IPS-18c (cell line): ENCODE measurements around the gene GRK3.
"Not testable (repeated sequence)": the region's sequence is repeated elsewhere in the genome, so short reads cannot be mapped to it uniquely, and the experiment has no call there.

Experiments
- H3K4me3 ChIP-seq: 2 replicates; pipeline ENCODE4 v1.7.0; 2013; ENCODE audit warnings: low read depth, mild to moderate bottlenecking, low read length, moderate library complexity; ENCODE audit not compliant: insufficient read depth
- H3K9me3 ChIP-seq: one replicate; pipeline ENCODE4 v1.6.1; 2013; ENCODE audit warnings: mild to moderate bottlenecking, low read length, moderate library complexity; ENCODE audit not compliant: control insufficient read depth, insufficient read depth

The GRK3 gene

DNA sequence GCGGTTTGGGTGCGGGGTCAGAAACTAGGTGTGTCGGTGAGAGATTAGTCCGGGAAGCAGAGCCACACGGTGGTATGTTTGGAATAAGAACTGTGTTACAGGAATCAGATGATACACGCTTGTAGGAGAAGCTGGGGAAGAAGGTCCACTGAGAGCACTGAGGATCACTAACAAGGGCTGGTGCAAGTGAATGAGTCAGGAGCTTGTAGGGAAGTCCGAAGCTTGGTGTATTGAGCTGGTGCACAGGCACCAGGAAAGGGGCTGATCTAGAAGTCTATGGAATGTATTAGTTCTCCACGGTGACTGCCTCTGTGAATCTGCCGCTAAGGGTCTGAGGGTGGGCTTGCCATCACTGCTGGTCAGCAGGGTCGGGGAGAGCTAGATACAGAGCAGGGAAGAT is 18.8 kb upstream of the GRK3 start:
- Histone ChIP-seq H3K4me3 (no peak overlapping the region), H3K9me3 (no peaks in the 10 kb centered on the region)

DNA sequence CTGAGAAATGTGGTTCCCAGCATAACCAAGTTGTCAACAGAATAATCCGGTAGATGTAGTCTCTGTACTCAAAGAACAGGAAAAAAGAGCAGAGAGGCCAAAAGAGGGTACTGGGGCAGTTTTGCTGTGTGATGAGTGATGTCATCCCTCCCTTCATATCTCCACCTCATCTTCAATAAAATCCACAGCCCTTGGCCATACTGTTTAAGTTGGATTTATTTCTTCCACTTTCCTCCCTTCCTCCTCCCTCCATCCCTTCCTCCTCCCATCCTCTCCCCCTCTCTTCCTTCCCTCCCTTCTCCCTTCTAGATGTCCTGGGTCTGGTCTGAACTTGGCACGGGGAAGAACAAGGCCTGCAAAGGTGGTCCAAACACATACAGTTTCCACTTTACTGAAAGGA is 18.2 kb upstream of the GRK3 start:
- H3K4me3 ChIP-seq: no peak overlapping the region
- H3K9me3 ChIP-seq: no peaks in the 10 kb centered on the region

DNA sequence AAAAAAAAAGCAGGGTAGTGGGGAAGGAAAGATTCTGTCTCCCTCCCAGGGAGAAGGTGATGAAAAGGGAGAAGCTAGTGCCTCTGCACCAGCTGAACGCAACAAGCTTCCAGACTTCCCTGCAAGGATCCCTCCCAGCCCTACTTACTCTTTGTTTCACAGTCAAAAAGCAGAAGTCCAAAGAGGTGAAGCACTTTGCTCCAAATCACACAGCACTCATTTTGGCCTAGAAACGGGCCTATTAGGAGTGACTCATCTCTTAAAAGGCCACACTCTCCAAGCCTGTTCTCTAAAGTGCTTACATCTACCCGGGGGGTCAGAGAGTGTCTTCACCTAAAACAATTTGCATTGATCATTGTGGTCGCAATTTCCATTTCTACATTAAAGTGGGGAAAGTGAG is 17.7 kb upstream of the GRK3 start:
- no peaks in the 10 kb centered on the region for H3K9me3 ChIP-seq
- no peak overlapping the region for H3K4me3 ChIP-seq

DNA sequence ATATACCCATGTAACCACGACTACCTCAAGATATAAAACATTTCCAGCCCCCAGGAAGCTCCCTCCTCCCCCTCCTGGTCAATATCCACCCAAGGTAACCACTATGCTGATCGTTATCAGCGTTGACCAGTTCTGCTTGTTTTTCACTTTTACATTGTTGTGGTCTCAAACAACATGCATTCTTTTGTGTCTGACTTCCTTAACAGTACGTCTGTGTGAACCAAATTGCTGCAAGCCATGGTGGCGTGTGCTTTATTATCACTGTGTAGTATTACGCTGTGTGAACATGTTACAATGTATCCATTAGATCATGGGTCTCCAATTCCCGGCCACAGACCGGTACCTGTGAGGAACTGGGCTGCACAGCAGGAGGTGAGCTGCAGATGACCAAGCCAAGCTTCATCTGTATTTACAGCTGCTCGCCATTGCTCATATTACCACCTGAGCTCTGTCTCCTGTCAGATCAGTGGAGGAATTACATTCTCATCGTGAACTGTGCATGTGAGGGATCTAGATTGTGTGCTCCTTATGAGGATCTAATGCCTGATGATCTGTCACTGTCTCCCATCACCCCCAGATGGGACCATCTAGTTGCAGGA is 15.5 kb upstream of the GRK3 start:
- Histone ChIP-seq H3K9me3 (no peaks in the 10 kb centered on the region), H3K4me3 (no peak overlapping the region)

DNA sequence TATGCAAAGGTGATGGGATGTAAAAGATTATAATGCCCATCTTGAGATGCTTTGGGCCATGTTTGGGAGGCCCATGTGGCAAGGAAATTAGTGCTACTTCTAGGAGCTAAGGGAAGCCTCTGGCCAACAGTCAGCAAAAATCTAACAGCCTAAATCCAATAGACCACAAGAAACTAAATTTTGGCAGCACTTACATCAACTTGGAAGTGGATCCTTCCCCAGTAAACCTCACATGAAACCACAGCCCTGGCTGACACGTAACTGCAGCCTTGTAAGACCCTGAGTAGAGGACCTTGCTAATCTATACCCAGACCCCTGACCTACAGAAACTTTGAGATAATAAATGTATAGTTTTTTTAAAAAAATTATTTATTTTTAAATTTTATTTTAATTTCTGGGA is 13.1 kb upstream of the GRK3 start:
- Histone ChIP-seq H3K9me3 (no peaks in the 10 kb centered on the region), H3K4me3 (no peak overlapping the region)

DNA sequence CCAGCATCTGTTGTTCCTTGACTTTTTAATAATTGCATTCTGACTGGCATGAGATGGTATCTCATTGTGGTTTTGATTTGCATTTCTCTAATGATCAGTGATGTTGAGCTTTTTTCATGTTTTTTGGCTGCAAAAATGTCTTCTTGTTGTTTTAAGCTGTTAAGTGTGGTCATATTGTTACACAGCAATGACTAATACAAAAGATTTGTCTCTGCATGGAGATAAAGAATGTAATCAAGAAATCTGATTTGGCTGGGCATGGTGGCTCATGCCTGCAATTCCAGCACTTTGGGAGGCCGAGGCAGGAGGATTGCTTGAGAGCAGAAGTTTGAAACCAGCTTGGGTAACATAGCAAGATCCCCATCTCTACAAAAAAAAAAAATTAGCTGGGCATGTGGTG is 12.1 kb upstream of the GRK3 start:
- not testable (repeated sequence) for H3K9me3 ChIP-seq, H3K4me3 ChIP-seq

DNA sequence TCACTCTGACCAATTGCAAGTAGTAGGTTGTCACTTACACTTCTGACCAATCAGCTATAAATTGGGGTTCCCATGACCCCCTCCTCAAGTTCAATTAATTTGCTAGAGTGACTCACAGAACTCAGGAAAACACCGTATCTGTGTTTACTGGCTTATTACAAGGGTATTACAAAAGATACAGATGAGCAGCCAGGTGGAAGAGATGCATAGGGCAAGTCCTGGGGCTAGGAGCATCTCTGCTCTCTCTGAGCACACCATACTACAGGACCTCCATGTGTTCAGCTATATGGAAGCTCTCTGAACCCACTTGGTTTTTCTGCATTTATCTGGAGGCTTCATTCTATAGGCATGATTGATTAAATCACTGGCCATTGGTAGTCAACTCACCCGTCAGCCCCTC is 11.3 kb upstream of the GRK3 start:
- H3K4me3 ChIP-seq: no peak overlapping the region
- H3K9me3 ChIP-seq: no peaks in the 10 kb centered on the region

DNA sequence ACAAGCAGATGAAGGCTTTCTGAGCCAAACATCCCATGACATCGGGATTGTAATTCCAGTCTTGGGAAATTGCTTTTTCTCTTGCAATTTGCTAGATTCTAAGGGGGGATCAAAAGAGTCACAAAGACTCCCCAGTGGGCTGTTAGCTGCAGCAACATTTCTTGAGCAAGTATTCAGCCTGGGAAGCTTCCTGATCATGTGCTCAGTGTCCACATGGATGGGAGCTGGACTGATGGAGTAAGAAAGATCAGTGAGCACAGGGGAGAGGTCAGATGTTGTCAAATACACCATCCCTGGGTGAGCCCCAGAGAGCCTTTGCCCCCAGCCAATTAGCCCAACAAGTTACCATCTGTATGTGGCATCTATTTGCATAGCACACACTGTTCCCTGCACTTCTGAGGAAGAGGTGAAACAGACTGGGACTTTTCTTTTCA is 10.2 kb upstream of the GRK3 start:
- Histone ChIP-seq H3K9me3 (no peaks in the 10 kb centered on the region), H3K4me3 (no peak overlapping the region)

DNA sequence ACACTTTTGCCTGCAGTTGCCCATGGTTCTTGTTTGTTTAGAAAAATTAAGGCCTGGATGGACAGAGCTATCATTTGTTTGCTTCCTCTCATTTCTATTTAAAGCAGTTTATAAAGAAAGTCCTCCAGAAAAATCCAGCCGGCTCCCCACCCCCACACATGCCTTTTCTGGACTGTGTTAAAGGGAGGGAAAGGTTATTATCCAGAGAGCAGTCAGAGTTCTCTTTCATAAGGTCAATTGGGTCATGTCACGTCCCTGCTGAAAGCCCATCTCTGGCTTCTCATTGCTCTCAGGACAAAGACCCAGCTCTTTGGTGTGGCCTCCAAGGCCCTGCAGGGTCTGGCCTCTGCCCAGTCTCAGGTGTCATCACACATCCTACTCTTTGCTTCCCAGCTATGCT is 9.8 kb upstream of the GRK3 start:
- H3K9me3 ChIP-seq: no peaks in the 10 kb centered on the region
- H3K4me3 ChIP-seq: no peak overlapping the region

DNA sequence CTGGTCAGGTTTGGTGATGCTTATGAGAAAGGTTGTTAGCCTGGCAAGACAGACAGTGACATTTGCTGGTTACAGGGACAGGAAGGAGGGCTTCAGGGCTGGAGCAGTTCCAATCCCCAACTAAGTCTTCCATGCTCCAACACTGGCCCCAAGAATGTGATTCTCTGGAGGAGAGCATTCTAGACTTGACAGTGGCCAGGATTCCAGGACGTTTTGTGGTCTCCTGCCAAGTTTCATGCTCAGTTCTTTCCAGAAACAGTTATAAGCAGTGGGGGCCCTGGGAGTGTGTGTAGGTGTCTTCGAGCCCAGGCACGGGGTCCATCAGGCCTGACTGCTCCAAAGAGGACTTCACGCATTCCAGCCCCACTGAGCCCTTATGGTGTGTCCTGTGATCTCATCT is 8.9 kb upstream of the GRK3 start:
- no peaks in the 10 kb centered on the region for H3K9me3 ChIP-seq

DNA sequence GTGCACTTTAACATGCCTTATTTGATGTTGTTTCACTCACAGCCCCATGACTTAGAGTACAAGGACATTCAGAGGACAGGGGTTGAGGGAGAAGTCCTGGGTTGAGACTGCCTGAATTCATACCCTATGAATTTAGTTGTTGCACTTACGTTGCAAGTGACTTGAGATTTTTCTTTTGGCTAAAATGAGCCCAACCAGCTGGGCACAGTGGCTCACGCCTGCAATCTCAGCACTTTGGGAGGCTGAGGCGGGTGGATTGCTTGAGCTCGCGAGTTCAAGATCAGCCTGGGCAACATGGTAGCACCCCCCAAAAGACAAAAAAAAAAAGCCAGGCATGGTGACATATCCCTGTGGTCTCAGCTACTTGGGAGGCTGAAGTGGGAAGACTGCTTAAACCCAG is 7.3 kb upstream of the GRK3 start:
- H3K9me3 ChIP-seq: no peaks in the 10 kb centered on the region
- H3K4me3 ChIP-seq: no peak overlapping the region

More for the DNA sequence above, 8.9 kb upstream of the GRK3 start:
- H3K4me3 ChIP-seq: no peak overlapping the region

DNA sequence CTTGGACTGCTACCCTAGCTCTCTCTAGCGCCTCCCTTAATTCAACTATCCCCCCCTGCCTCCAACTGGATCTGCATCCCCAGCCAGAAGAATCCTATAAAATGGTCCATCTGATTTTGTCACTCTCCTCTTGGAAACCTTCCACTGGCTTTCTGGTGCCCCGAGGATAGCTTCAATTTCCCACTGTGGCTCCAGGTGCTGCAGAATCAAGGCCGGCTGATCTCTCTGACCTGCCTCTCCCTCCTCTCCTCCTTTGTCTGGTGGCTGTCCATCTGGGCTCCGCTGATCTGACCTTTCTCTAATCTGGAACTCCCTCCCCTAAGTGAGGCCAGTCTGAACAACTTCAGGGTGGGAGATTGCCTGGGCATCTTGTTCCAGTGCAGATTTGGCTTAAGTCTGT is 6.1 kb upstream of the GRK3 start:
- H3K9me3 ChIP-seq: no peaks in the 10 kb centered on the region

DNA sequence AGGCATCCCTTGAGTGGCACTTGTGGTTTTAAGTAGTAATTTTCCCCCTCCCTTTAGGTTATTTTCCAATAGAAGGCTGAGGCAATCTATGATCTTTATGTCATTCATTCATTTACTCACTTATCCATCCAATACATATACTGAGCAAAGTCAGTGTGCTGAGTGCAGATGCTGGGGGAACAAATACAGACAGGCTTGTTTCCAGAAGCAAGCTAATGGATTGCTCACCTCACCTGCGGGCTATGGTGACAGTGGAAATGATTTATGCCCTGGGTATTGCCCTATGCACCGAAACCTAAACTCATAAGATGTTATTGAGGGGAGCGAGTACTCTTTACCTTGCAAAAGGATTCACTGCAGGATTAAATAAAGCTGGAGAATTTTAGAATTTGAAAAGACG is 4.6 kb upstream of the GRK3 start:
- not testable (repeated sequence) for H3K9me3 ChIP-seq, H3K4me3 ChIP-seq

More for the DNA sequence above, 6.1 kb upstream of the GRK3 start:
- H3K4me3 ChIP-seq: no peak overlapping the region

DNA sequence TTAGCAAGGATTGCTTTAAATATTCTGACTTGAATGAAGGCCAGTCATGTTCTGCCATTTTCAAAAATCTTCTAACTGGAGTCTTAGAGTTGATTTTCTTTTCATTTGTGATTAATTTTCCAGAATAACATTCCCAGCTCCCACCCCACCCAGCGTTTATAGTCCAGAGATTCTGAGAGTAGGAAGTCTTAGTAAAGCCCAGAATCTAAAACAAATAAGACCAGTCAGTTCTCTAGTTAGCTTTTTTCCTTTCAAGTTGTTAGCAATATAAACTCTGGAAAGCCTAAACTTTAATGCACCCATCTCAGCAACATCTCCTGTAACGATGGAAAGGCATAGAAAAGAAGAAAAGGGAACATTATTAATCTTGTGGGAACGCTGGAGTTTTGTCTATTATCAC is 3.3 kb upstream of the GRK3 start:
- H3K9me3 ChIP-seq: not testable (repeated sequence)

DNA sequence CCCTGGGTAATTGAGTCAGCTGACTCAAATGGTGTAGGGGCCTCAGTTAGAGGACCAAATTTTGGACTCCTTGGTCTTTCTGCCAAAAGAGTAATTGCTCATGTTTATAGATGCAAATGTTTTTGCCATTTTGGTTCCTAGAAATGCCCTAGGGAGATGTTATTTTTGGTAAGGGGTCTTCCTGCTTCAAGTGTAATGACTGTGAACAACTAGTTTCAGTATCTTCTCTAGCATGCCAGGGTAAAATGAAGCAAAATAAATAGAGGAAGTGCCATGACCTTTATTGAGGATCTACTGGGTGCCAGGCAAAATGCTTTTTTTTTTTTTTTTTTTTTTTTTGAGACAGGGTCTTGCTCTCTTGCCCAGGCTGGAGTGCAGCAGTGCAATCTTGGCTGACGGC is 2.5 kb upstream of the GRK3 start:
- H3K9me3 ChIP-seq, H3K4me3 ChIP-seq: not testable (repeated sequence)

More for the DNA sequence above, 3.3 kb upstream of the GRK3 start:
- H3K4me3 ChIP-seq: not testable (repeated sequence)

DNA sequence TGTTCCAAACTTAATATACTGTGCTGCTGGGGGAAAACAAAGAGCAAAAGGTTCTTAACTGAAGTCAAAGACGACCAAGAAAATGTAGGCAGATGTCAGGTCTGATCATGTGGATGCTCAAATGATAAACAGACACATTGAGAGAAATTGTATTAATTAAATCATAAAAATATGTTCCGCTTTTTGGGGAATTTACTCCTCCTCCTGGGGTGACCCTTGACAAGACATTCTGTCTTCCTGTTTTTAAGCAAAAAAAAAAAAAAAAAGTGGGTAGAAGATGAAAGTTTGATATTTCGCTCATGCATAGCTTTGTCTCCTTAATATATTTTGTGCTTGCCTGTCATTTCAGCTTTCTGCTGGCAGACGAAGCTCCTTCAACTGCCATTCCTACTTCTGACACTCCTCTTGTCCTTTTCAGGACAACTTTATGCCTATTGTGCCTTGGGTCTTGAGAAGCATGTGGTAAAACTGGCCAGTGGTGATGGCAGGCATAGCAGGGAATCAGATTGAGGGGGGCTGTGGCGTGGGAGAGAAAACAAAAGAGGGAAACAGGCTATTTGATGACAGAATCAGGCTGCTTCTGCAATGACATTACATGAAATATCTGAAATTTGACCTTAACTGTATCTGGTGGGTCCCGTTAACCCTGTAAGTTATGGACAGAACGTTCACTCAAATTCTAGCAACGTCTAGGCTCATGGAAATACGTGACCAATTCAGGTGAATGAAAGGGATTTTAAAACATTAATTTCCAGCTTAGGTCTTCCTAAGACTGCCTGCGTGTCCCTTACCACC is 1.3 kb upstream of the GRK3 start:
- H3K4me3 ChIP-seq: peak overlapping the region; percentile 87; the same call in 1 of the 2 replicates
- H3K9me3 ChIP-seq: not testable (repeated sequence)

DNA sequence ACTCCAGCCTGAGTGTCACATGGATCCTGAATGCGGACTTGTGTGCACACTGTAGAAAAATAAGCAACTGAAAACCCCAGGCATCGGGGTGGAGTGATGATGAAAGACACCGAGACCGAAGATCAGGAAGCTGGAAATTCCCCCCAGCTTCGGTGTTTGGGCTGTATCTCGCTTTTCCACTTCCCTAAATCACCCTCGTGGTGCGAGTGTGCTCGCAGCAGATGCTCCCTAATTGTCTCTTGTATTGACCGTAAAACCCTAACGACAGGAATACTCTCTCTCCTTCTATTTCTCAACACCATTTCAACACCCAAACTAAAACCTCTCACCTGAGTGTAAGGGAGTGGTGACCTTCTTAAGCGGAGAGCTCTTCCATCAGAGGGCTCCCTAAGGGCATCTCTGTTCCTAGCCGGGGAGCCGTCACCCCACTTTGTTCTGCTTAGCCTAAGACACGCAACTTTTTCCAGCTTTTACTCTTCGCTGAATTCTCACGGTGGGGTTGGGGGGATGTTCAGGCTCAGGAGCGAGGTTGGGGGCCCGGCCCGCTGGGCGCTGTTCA is 635 bp upstream of the GRK3 start:
- peak overlapping the region; percentile 87 for H3K4me3 ChIP-seq
- no peaks in the 10 kb centered on the region for H3K9me3 ChIP-seq

DNA sequence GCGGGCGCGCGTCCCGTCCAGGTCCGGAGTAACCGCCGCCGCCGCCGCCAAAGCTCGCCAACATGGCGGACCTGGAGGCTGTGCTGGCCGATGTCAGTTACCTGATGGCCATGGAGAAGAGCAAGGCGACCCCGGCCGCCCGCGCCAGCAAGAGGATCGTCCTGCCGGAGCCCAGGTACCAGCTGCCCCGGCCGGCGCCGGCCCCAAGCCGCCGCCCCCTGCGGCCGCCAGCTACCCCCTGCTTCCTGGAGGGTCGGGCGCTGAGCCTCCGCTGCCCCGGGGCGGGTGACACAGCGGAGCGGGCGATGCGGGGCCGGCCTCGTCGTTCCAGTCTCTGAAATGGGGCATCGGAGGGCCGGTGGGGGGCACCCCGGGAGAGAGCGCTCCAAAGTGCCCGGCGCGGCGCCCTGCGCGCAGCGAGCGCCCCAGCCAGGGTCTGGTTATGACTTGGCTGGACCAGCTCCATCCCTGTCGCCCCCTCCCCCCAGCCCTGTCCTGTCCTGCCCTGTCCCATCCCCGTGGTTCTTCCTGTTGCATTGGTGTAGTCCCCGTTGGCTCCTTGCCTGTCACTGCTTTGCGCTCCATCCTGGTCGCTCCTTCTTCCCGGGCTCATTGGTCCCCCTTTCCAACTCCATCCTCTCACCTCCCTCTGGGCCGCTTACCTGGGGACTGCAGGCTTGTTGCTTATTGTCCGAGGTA is 653 bp downstream of the GRK3 start:
- peak overlapping the region; percentile 84 for H3K4me3 ChIP-seq
- no peaks in the 10 kb centered on the region for H3K9me3 ChIP-seq
